Right kidney (tissue), 1 donor: ENCODE results near the gene DDX31.

Source experiments
- DNase-seq: peaks from one replicate; pipeline ENCODE4 v3.0.0-alpha.2; 2016

DDX31 gene

DNA sequence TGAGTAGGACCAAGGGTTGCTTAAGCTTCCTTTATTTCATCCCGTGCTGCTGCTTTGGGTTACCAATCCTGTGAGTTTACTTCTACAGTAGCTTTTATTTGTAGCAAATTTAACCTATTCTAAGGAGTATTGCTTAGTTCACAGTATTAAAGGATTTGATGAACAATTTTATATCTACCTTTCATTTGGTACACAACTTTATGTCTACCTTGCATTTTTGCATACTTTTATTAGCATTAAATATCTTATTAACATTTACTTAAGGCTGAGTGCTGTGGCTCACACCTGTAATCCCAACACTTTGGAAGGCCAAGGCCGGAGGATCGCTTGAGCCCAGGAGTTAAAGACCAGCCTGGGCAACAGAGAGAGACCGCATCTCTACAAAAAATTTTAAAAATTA lies 4.7 kb upstream of the DDX31 start:
- DNase-seq: no peak

DNA sequence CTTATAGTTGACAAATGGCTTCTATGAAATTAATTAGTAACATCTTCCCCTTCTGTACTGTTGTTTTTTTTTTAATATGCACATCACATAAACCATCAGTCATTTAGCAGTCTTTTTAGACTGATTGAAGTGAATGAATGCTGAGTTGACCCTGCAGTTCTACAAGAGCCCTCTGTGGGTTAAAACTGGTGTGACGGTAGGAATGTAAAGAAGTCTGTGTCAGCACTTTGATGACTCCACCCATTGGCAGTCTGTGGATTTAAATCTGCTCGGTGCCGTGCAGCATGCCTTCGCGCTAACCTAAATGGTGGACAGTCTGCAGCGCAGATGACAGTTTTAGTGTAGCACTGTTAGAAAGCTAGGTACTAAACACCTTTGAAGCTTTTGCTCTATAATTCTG lies 3.6 kb upstream of the DDX31 start:
- DNase-seq: no peak

DNA sequence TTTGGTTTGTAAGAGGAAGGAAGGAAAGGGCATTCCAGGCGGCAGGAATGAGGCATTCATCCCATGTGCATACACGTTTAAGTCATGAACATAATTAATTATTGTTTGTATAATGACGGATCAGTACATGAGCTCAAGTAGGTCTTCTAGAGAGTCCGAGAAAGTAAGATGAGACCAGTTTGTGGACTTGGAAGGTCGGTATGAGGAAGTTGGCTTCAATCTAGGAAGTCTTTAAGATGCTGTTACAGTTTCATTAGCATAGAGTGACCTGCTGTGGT lies 2.6 kb upstream of the DDX31 start:
- DNase-seq: no peak

GRCh38 chr9:132671620-132672412 lies 2.0 kb upstream of the DDX31 start:
- no peak for DNase-seq

GRCh38 chr9:132670457-132671391 lies 941 bp upstream of the DDX31 start, which contains the start of gene GTF3C4:
TSS of gene GTF3C4 (plus strand) at chr9:132670464. CDS start at chr9:132670599, 135 bp downstream.
- no peak for DNase-seq

DNA sequence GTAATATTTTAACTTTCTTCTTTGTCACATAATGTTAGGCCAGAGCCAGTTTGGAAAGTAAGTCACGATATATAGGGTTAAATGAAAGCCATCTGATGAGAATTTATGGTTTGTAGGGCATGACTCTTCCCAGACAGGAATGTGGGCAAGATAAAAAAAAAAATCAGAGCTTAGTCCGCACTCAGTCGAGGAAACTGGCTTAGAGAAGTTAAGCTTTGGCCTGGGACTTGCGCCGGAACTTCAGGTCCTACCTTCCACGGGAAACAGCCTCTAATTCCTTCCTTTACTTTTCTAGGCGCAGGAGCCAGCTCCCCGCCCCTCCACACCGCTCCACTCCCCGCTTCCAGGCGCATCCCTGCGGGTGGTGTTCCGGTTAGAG lies 475 bp downstream of the DDX31 start:
- DNase-seq: no peak

GRCh38 chr9:132663851-132664250 lies 5.9 kb downstream of the DDX31 start:
- DNase-seq: no peak

GRCh38 chr9:132663117-132663516 lies 6.7 kb downstream of the DDX31 start:
- DNase-seq: no peak

GRCh38 chr9:132662152-132662945 lies 7.4 kb downstream of the DDX31 start:
- peak; percentile 21 for DNase-seq

GRCh38 chr9:132656299-132656698 lies 13.5 kb downstream of the DDX31 start:
- no peak for DNase-seq

DNA sequence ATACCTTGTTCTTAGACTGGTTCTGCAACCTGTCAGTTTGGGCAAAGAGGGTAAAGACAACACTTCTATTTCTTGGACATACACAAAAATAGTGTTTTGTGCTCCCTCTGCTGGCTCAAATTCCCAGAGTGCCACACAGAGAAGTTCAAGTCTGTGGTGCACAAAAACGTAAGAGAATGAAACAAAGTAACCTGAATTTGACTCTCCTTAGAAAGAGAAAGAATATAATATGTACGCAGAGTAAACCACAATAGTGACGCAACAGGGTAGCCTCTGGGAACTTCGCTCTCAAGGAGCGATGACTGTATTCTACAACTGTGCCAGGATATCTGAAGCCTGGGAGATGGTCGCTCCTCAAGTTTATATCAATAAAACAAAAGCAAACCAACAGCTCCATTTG lies 18.5 kb downstream of the DDX31 start:
- DNase-seq: no peak

- DNase-seq: no peak
Observed at GRCh38 chr9:132648685-132649084, 21.1 kb downstream of the DDX31 start.

- no peak for DNase-seq
Observed at GRCh38 chr9:132648283-132648682, 21.5 kb downstream of the DDX31 start.

DNA sequence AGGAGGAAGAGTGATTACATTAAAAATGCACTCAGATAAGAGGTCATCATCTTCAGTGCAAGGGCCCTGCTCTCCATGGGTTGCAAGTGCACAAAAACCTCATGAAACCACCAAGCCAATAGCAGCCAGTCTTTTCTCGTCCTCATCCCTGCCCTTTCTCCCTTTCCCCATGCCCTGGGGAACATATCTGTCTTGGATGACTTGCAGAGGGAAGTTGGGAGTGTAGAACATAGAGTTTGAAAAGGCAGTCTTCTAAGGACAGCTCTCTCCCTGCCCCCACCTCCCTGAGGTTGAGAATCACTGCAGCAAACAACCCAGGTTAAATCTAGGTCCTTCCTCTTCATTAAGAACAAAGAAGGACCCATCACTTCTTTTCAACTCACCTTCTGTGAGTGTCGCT lies 22.0 kb downstream of the DDX31 start:
- DNase-seq: no peak

- no peak for DNase-seq
Observed at GRCh38 chr9:132647355-132647754, 22.4 kb downstream of the DDX31 start.

- no peak for DNase-seq
Observed at GRCh38 chr9:132646726-132647125, 23.1 kb downstream of the DDX31 start.

- DNase-seq: no peak
Observed at GRCh38 chr9:132645711-132646110, 24.1 kb downstream of the DDX31 start.

DNA sequence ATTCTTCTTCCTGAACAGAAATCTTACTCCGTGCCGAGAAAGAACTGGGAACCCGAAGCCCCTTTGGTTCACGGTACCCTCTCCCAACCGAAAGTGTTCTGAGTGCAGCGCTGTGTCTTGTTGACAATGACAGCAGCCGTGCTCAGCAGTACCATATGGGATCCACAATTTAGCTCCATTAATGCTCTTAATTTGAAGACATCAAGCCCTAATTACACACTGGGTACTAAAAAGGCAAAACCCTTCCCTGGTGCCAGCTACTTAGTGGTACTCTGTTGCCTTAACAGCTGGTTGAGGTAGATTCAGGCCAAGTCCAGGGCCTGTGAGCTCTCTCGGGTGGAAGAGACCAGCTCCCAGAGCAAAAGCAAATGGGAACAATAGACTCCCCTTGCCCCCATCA lies 24.5 kb downstream of the DDX31 start:
- no peak for DNase-seq

DNA sequence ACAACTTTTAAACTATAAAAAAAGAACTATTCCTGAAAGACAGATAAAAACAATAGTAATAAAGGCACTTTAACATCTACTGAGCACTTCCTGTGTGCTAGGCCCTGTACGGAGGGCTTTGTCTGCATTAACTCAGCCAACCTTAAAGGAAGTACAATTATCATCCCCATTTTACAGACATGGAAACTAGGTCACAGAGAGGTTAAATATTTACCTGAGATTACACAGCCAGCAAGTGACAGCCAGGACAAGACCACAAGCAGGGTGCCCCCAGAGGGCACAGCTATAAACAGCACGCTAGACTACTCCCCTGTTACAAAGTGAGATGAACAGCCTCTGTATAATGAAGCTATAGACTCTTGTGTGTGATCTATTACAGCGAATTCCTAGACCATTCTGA lies 25.5 kb downstream of the DDX31 start:
- no peak for DNase-seq

GRCh38 chr9:132641216-132641615 lies 28.6 kb downstream of the DDX31 start:
- DNase-seq: no peak

DNA sequence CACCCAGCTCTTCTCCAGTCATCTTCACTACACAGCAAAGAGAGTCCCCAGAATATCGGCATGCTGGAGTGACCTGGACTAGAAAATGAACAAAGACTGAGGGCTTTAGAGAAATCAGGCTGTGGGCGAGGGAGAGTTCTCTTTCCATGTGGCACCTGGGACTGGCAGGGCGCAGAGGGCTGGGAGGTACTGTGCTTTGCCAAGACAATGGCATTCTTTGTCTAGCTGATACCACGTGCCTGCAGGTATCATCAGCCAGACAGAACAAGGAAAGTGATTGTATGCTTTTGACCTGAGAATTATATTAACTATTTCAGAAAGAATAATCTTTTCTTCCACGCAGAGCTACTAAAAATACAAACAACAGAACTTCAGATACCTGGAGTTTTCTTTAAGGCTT lies 30.5 kb downstream of the DDX31 start:
- DNase-seq: no peak

DNA sequence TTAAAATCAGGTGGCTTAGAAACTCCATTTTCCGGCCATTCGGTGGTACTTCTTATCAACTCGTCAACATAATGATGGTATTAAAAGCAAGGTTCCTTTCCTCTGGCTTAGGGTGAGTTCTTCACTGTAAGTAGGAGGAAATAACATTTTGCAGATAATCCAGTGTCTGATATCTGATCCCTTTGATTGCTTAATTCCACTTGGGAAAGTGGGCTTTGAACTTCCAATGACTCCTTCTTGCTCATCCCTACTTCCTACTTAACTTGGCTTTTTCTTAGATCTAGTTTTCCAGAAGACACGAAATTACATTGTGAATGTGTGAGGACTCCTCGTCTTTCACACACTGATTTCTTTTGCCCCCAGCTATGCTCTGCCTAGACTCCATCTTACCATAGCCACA lies 31.5 kb downstream of the DDX31 start:
- no peak for DNase-seq

GRCh38 chr9:132637801-132638200 lies 32.0 kb downstream of the DDX31 start:
- DNase-seq: no peak
